Neural progenitor cell (in vitro differentiated cells): ENCODE data around the gene CYP39A1. TPM values are rescaled to one million over a fixed set of nuclear protein-coding genes. Genes with fewer than 3 reads are reported as not detected.

Experiments
- DNase-seq: peaks from one replicate; pipeline ENCODE4 v3.0.0-alpha.2; 2016; ENCODE audit warnings: low spot score
- H2AFZ ChIP-seq: fragments of 200-600 bp; sonication (generic); replicated peaks from 2 replicates; pipeline ENCODE4 v1.6.1; 2016; ENCODE audit warnings: antibody characterized with exemption
- H3F3A ChIP-seq: fragments of 200-600 bp; sonication (generic); 2 replicates; pipeline ENCODE4 v1.6.1; 2016; ENCODE audit warnings: antibody characterized with exemption, low read depth
- H3K27ac ChIP-seq: fragments of 200-600 bp; sonication (generic); 2 replicates; pipeline ENCODE4 v1.5.1; 2016; ENCODE audit warnings: mild to moderate bottlenecking
- H3K27me3 ChIP-seq: fragments of 200-600 bp; sonication (generic); 2 replicates; pipeline ENCODE4 v1.6.1; 2016; ENCODE audit warnings: mild to moderate bottlenecking, moderate library complexity
- H3K36me3 ChIP-seq: fragments of 200-600 bp; sonication (generic); 2 replicates; pipeline ENCODE4 v1.5.1; 2016
- H3K4me1 ChIP-seq: fragments of 200-600 bp; sonication (generic); 2 replicates; pipeline ENCODE4 v1.6.1; 2016; ENCODE audit warnings: mixed run types
- H3K4me2 ChIP-seq: fragments of 200-600 bp; sonication (generic); 2 replicates; pipeline ENCODE4 v1.6.1; 2016
- H3K4me3 ChIP-seq: fragments of 200-600 bp; sonication (generic); 2 replicates; pipeline ENCODE4 v1.5.1; 2016
- H3K79me2 ChIP-seq: fragments of 200-600 bp; sonication (generic); 2 replicates; pipeline ENCODE4 v1.6.1; 2016; ENCODE audit warnings: low read depth
- H3K9ac ChIP-seq: fragments of 200-600 bp; sonication (generic); 2 replicates; pipeline ENCODE4 v1.6.1; 2016
- H3K9me3 ChIP-seq: fragments of 200-600 bp; sonication (generic); 2 replicates; pipeline ENCODE4 v1.5.1; 2016; ENCODE audit warnings: low read depth
- H4K20me1 ChIP-seq: fragments of 200-600 bp; sonication (generic); 2 replicates; pipeline ENCODE4 v1.6.1; 2016; ENCODE audit warnings: low read depth
- H3K27ac Mint-ChIP-seq: 3 replicates; pipeline ENCODE4 v1.8.0; 2021; ENCODE audit warnings: mixed read lengths
- H3K27me3 Mint-ChIP-seq: 2 replicates; pipeline ENCODE4 v1.8.0; 2022; ENCODE audit warnings: low read depth, mild to moderate bottlenecking, inconsistent platforms, moderate library complexity, mixed read lengths; ENCODE audit not compliant: insufficient read depth
- H3K36me3 Mint-ChIP-seq: 3 replicates; pipeline ENCODE4 v1.8.0; 2021; ENCODE audit warnings: mixed read lengths
- H3K4me1 Mint-ChIP-seq: 3 replicates; pipeline ENCODE4 v1.8.0; 2021; ENCODE audit warnings: mixed read lengths
- H3K4me3 Mint-ChIP-seq: 3 replicates; pipeline ENCODE4 v1.8.0; 2021; ENCODE audit warnings: mild to moderate bottlenecking, moderate library complexity, mixed read lengths
- H3K9me3 Mint-ChIP-seq: 3 replicates; pipeline ENCODE4 v1.8.0; 2020; ENCODE audit warnings: mixed read lengths
- CTCF ChIP-seq: fragments of 200-600 bp; sonication (generic); IDR thresholded peaks from 2 replicates; pipeline ENCODE4 v1.5.1; 2017; ENCODE audit warnings: antibody characterized with exemption, mild to moderate bottlenecking
- EZH2 ChIP-seq: fragments of 200-600 bp; sonication (generic); IDR thresholded peaks from 2 replicates; pipeline ENCODE4 v1.6.1; 2017; ENCODE audit warnings: antibody characterized with exemption, mild to moderate bottlenecking, moderate library complexity
- EZH2phosphoT487 ChIP-seq: fragments of 200-600 bp; sonication (generic); IDR thresholded peaks from 2 replicates; pipeline ENCODE4 v1.6.1; 2017; ENCODE audit warnings: antibody characterized with exemption
- total RNA-seq: library from RNA; depleted of rRNA; stranded (reverse); fragments of >200 nt; gene quantifications from 2 replicates; pipeline ENCODE4 v1.2.3, GENCODE V29; 2015; ENCODE audit warnings: low replicate concordance

CYP39A1 gene
- total RNA-seq, 1 donor from 2014 or later = 7.1 TPM

- Histone ChIP-seq H3K27me3 (no peaks in the 10 kb centered on the region), H4K20me1 (no peaks in the 10 kb centered on the region), H3K36me3 (no peaks in the 10 kb centered on the region), H2AFZ (no peak overlapping the region), H3K4me1 (no peaks in the 10 kb centered on the region), H3K4me3 (no peak overlapping the region), H3K9me3 (no peaks in the 10 kb centered on the region), H3K9ac (no peak overlapping the region), H3K4me2 (no peak overlapping the region), H3F3A (no peaks in the 10 kb centered on the region), H3K27ac (no peak overlapping the region), H3K79me2 (no peaks in the 10 kb centered on the region)
- Mint-ChIP-seq H3K36me3 (no peaks in the 10 kb centered on the region), H3K27me3 (no peaks in the 10 kb centered on the region), H3K4me3 (no peak overlapping the region), H3K27ac (no peak overlapping the region), H3K4me1 (no peaks in the 10 kb centered on the region), H3K9me3 (no peaks in the 10 kb centered on the region)
- DNase-seq = no peak
- TF ChIP-seq EZH2 = no peak
- TF ChIP-seq EZH2phosphoT487 = no peak
- no peak for TF ChIP-seq CTCF
Measured at GRCh38 chr6:46505693-46506512, 146.7 kb downstream of the CYP39A1 start.

GRCh38 chr6:46504242-46504641 lies 148.4 kb downstream of the CYP39A1 start:
- Histone ChIP-seq H2AFZ (no peak overlapping the region), H3K4me3 (no peak overlapping the region), H3K36me3 (no peaks in the 10 kb centered on the region), H3K9ac (no peak overlapping the region), H3K27me3 (no peaks in the 10 kb centered on the region), H4K20me1 (no peaks in the 10 kb centered on the region), H3K79me2 (no peaks in the 10 kb centered on the region), H3K27ac (no peak overlapping the region), H3F3A (no peaks in the 10 kb centered on the region), H3K9me3 (no peaks in the 10 kb centered on the region), H3K4me2 (no peak overlapping the region), H3K4me1 (no peaks in the 10 kb centered on the region)
- no peak overlapping the region for H3K27ac Mint-ChIP-seq
- no peaks in the 10 kb centered on the region for H3K36me3 Mint-ChIP-seq
- TF ChIP-seq EZH2phosphoT487 (no peak), EZH2 (no peak), CTCF (no peak)
- DNase-seq = no peak
- no peaks in the 10 kb centered on the region for H3K4me1 Mint-ChIP-seq
- H3K4me3 Mint-ChIP-seq = no peak overlapping the region
- H3K27me3 Mint-ChIP-seq = peaks cover 2% of the 10 kb centered on the region
- no peaks in the 10 kb centered on the region for H3K9me3 Mint-ChIP-seq

GRCh38 chr6:46502486-46503119 lies 150.0 kb downstream of the CYP39A1 start:
- DNase-seq = no peak
- H3K27me3 Mint-ChIP-seq = peaks cover 2% of the 10 kb centered on the region
- no peaks in the 10 kb centered on the region for H3K79me2 ChIP-seq
- no peak overlapping the region for H3K27ac ChIP-seq
- H4K20me1 ChIP-seq = no peaks in the 10 kb centered on the region
- no peaks in the 10 kb centered on the region for H3K9me3 Mint-ChIP-seq
- TF ChIP-seq EZH2phosphoT487 (no peak), EZH2 (no peak), CTCF (no peak)
- H2AFZ ChIP-seq = no peak overlapping the region
- no peaks in the 10 kb centered on the region for H3F3A ChIP-seq
- no peak overlapping the region for H3K4me2 ChIP-seq
- H3K36me3 ChIP-seq = no peaks in the 10 kb centered on the region
- H3K27me3 ChIP-seq = no peaks in the 10 kb centered on the region
- H3K27ac Mint-ChIP-seq = no peak overlapping the region
- no peaks in the 10 kb centered on the region for H3K9me3 ChIP-seq
- no peaks in the 10 kb centered on the region for H3K4me1 Mint-ChIP-seq
- no peaks in the 10 kb centered on the region for H3K4me1 ChIP-seq
- H3K9ac ChIP-seq = no peak overlapping the region
- no peaks in the 10 kb centered on the region for H3K36me3 Mint-ChIP-seq
- H3K4me3 Mint-ChIP-seq = no peak overlapping the region
- H3K4me3 ChIP-seq = no peak overlapping the region
